Activated CD8-positive, alpha-beta T cell treated with anti-CD3 and anti-CD28 coated beads for 36 hours (primary cell): ENCODE measurements around the gene ZFPL1. TPM values are rescaled to one million over a fixed set of nuclear protein-coding genes. Genes with fewer than 3 reads are reported as not detected.

ENCODE experiments used
- ATAC-seq: fragments of 200-7000 bp; cut with Tn5 transposase; one replicate; pipeline ENCODE4 v1.10.0; 2021; ENCODE audit warnings: mild to moderate bottlenecking, moderate library complexity
- CTCF ChIA-PET: fragments of 350-600 bp; sonication (Branson Sonifier 250); formaldehyde crosslinking; loops from one replicate; lab custom pipeline; 2021; ENCODE audit warnings: antibody characterized with exemption; lab: Charles Lee
- POLR2A ChIA-PET: fragments of 350-600 bp; sonication (Branson Sonifier 250); formaldehyde crosslinking; loops from one replicate; lab custom pipeline; 2021; ENCODE audit warnings: antibody characterized with exemption; lab: Charles Lee
- DNase-seq: peaks from one replicate; pipeline ENCODE4 v3.0.0-alpha.2; 2020
- H3K27ac Mint-ChIP-seq: one replicate; pipeline ENCODE4 v1.8.0; 2021; ENCODE audit warnings: mild to moderate bottlenecking, mixed read lengths
- H3K27me3 Mint-ChIP-seq: one replicate; pipeline ENCODE4 v1.8.0; 2021; ENCODE audit warnings: mixed read lengths
- H3K36me3 Mint-ChIP-seq: one replicate; pipeline ENCODE4 v1.8.0; 2021; ENCODE audit warnings: low read depth, mixed read lengths
- H3K4me1 Mint-ChIP-seq: one replicate; pipeline ENCODE4 v1.8.0; 2021; ENCODE audit warnings: low read depth, mixed read lengths
- H3K4me3 Mint-ChIP-seq: one replicate; pipeline ENCODE4 v1.8.0; 2021; ENCODE audit warnings: mild to moderate bottlenecking, moderate library complexity, mixed read lengths
- H3K9me3 Mint-ChIP-seq: one replicate; pipeline ENCODE4 v1.8.0; 2021; ENCODE audit warnings: mixed read lengths
- intact Hi-C: fragments of 100-400 bp; cut with micrococcal nuclease; formaldehyde crosslinking; loops from one replicate; pipeline ENCODE4 v1.10.0; 2022
- total RNA-seq, 2 experiments: library from RNA; stranded (reverse); gene quantifications; one replicate each; pipeline ENCODE4 v1.2.3, GENCODE V29; 2021
- TF ChIP-seq, protein P1 (sequence below): fragments of 200-600 bp; IDR thresholded peaks from one replicate; pipeline ENCODE4 v1.8.0; 2022; ENCODE audit warnings: antibody characterized with exemption, mild to moderate bottlenecking

Gene ZFPL1
- total RNA-seq, 2 experiments from 2014 or later = 27.1 to 28.2 TPM

DNA sequence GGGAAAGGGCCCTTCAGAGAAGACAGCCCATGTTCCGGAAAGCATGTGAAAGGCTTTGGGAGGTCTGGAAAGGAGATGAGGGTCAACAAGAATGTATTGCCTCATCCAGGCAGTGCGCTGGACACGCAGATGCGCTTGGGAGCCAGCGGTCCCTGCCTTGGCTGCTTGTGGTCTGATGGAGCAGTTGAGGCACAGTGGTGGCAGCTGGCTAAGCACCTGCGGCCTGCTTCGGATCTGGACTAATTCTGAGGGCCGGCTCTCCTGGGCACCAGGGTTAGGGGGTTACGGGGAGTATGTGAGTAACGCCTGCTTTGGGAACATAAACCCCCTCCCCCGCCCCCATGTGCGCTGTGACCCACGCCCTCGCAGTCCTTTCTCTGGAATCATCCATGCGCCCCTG, 23.1 kb downstream of the ZFPL1 start:
- Mint-ChIP-seq H3K27ac (peak overlapping the region; percentile 50), H3K4me1 (peaks cover 24% of the 10 kb centered on the region), H3K9me3 (no peaks in the 10 kb centered on the region), H3K36me3 (peaks cover 14% of the 10 kb centered on the region), H3K27me3 (no peaks in the 10 kb centered on the region), H3K4me3 (no peak overlapping the region)
- TF ChIP-seq, protein P1, sequence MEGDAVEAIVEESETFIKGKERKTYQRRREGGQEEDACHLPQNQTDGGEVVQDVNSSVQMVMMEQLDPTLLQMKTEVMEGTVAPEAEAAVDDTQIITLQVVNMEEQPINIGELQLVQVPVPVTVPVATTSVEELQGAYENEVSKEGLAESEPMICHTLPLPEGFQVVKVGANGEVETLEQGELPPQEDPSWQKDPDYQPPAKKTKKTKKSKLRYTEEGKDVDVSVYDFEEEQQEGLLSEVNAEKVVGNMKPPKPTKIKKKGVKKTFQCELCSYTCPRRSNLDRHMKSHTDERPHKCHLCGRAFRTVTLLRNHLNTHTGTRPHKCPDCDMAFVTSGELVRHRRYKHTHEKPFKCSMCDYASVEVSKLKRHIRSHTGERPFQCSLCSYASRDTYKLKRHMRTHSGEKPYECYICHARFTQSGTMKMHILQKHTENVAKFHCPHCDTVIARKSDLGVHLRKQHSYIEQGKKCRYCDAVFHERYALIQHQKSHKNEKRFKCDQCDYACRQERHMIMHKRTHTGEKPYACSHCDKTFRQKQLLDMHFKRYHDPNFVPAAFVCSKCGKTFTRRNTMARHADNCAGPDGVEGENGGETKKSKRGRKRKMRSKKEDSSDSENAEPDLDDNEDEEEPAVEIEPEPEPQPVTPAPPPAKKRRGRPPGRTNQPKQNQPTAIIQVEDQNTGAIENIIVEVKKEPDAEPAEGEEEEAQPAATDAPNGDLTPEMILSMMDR = no peak
- CTCF ChIA-PET = interaction anchor here (1.6 to 7.6 kb wide), 2 partner anchors 8 to 10 kb away, joined by 4 to 115 read pairs; partner anchors contain the start of genes VPS51 and ZNHIT2
- DNase-seq (no peak), ATAC-seq (no peak)
- intact Hi-C loops = no loop called here
- POLR2A ChIA-PET = interaction anchor here (0.6 to 16.2 kb wide), 4 partner anchors 10 to 24 kb away, joined by 3 to 294 read pairs (median 16); partner anchors contain the start of genes FAU, MRPL49, VPS51 and ZNHIT2

DNA sequence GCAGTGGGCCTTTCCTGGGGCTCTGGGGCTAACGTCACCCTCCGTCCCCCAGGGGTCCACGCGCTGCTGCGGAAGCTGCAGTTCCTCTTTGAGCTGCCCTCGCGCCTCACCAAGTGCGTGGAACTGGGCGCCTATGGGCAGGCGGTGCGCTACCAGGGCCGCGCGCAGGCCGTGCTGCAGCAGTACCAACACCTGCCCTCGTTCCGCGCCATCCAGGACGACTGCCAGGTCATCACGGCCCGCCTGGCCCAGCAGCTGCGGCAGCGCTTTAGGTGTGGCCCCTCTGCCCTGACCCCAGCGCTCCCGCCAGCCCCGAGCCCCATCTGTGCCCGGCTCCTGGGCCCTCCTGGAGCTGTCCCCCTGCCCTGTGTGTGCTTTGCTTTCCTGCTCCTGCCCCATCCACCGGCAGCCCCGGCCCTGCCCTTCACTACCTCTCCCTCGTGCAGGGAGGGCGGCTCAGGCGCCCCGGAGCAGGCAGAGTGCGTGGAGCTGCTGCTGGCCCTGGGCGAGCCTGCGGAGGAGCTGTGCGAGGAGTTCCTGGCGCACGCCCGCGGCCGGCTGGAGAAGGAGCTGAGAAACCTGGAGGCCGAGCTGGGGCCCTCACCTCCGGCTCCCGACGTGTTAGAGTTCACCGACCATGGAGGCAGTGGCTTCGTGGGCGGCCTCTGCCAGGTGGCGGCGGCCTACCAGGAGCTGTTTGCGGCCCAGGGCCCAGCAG, 23.9 kb downstream of the ZFPL1 start:
- intact Hi-C loops = no loop called here
- ATAC-seq (no peak), DNase-seq (no peak)
- H3K27me3 Mint-ChIP-seq = no peaks in the 10 kb centered on the region
- TF ChIP-seq, protein P1 = no peak
- no peak overlapping the region for H3K27ac Mint-ChIP-seq
- CTCF ChIA-PET = interaction anchor here (1.6 to 7.6 kb wide), 4 partner anchors 9 to 95 kb away, joined by 4 to 115 read pairs (median 26); partner anchors contain the start of genes ARL2, FAU, MRPL49 and VPS51
- H3K9me3 Mint-ChIP-seq = no peaks in the 10 kb centered on the region
- H3K4me1 Mint-ChIP-seq = peaks cover 26% of the 10 kb centered on the region
- POLR2A ChIA-PET = interaction anchor here (0.6 to 16.2 kb wide), 6 partner anchors 9 to 27 kb away, joined by 3 to 294 read pairs (median 8); partner anchors contain the start of genes FAU, MRPL49, VPS51 and ZNHIT2
- H3K36me3 Mint-ChIP-seq = peaks cover 14% of the 10 kb centered on the region
- no peak overlapping the region for H3K4me3 Mint-ChIP-seq

DNA sequence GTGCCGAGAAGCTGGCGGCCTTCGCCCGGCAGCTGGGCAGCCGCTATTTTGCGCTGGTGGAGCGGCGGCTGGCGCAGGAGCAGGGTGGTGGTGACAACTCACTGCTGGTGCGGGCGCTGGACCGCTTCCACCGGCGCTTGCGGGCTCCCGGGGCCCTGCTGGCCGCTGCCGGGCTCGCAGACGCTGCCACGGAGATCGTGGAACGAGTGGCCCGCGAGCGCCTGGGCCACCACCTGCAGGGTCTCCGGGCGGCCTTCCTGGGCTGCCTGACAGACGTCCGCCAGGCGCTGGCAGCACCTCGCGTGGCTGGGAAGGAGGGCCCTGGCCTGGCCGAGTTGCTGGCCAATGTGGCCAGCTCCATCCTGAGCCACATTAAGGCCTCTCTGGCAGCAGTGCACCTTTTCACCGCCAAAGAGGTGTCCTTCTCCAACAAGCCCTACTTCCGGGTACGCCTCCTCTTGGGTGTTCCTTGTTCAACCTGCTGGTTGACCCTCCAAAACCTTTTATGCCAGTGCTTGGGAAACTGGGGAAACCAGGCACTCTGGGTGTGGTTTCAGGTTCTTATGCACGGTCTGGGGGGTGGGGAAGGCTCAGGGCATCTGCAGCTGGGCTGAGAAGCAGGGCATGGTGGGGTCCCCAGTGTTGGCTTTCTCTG, 24.6 kb downstream of the ZFPL1 start:
- CTCF ChIA-PET = interaction anchor here (0.8 to 7.6 kb wide), 7 partner anchors 9 to 207 kb away, joined by 3 to 115 read pairs (median 5); partner anchors contain the start of genes ARL2, FAU, MRPL49 and VPS51
- no peaks in the 10 kb centered on the region for H3K27me3 Mint-ChIP-seq
- no peaks in the 10 kb centered on the region for H3K9me3 Mint-ChIP-seq
- no peak overlapping the region for H3K4me3 Mint-ChIP-seq
- no peak for ATAC-seq
- TF ChIP-seq, protein P1 = no peak
- no peak for DNase-seq
- POLR2A ChIA-PET = interaction anchor here (0.8 to 16.2 kb wide), 6 partner anchors 9 to 27 kb away, joined by 3 to 294 read pairs (median 8); partner anchors contain the start of genes CDCA5, FAU, MRPL49 and VPS51
- peaks cover 14% of the 10 kb centered on the region for H3K36me3 Mint-ChIP-seq
- intact Hi-C loops = no loop called here
- H3K4me1 Mint-ChIP-seq = peaks cover 31% of the 10 kb centered on the region
- H3K27ac Mint-ChIP-seq = no peak overlapping the region

DNA sequence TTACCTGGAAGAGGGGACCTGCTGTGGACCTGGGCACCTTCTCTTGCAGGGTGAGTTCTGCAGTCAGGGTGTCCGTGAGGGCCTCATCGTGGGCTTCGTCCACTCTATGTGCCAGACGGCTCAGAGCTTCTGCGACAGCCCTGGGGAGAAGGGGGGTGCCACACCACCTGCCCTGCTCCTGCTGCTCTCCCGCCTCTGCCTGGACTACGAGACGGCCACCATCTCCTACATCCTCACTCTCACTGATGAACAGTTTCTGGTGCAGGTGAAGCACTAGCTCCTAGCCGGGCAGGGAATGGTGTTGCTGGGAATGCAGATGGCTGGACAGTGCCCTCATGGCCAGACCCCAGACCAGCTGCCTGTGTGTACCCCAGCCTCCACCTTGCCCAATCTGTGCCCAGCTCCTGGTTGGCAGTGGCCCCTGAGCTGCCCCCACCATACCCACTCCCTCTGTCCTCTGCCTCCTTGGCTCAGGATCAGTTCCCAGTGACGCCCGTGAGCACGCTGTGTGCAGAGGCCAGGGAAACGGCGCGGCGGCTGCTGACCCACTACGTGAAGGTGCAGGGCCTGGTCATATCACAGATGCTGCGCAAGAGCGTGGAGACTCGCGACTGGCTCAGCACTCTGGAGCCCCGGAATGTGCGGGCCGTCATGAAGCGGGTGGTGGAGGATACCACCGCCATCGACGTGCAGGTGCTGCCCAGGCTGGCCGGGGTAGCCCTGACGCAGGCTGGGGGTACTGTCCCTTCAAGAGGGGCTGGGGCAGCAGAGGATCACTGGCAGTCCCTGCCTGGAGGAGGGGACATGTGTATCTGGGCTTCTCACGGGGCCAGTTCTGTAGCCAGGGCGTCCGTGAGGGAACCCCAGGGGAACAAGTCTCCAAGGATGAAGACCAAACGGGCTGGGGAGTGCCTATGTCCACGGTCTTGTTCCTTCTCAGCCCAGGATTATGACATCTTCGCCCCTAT, 25.5 kb downstream of the ZFPL1 start:
- H3K4me3 Mint-ChIP-seq = no peak overlapping the region
- ChIA-PET POLR2A (interaction anchor here (0.8 to 16.2 kb wide), 7 partner anchors 8 to 72 kb away, joined by 3 to 294 read pairs (median 9); partner anchors contain the start of genes CAPN1, CDCA5, FAU and MRPL49), CTCF (interaction anchor here (0.6 to 7.6 kb wide), 23 partner anchors 8 to 222 kb away, joined by 3 to 115 read pairs (median 5); partner anchors contain the start of genes ARL2, CAPN1, CDC42EP2 and CDCA5)
- DNase-seq (no peak), ATAC-seq (no peak)
- TF ChIP-seq, protein P1 = no peak
- H3K36me3 Mint-ChIP-seq = peaks cover 15% of the 10 kb centered on the region
- no peak overlapping the region for H3K27ac Mint-ChIP-seq
- intact Hi-C loops = loop anchor here (10.0 kb wide), 1 partner anchor 95 kb away; the partner anchor contains the start of gene ARL2
- no peaks in the 10 kb centered on the region for H3K9me3 Mint-ChIP-seq
- no peaks in the 10 kb centered on the region for H3K27me3 Mint-ChIP-seq
- H3K4me1 Mint-ChIP-seq = peaks cover 36% of the 10 kb centered on the region
